ENCODE measurements around the gene ABLIM2. TPM values are rescaled to one million over a fixed set of nuclear protein-coding genes. Genes with fewer than 3 reads are reported as not detected.

Gene ABLIM2
- total RNA-seq, 1 experiment from 2014 or later, result 6.1 TPM

DNA sequence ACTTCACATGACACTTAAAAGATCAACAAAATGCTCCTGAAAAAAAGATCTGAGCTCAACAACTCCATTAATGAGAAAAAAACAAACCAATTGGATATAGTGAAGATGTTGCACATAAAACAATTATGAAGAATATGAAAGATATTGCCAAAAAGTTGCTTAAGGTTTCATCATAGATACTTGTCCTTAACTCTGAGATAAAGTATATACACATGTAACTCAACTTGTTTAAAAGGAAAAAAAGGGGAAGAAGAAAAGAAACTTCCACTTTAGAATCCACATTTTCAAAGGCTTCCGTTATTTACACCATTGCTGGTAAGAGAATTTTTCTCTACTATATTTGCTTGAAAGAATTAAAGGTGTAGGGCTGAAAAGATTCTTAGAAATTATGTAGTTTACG, 221.6 kb downstream of the ABLIM2 start:
- no peak for TF ChIP-seq YY1 (IDR thresholded peaks at IDR 0.05; ENCODE audit: extremely low read depth, insufficient replicate concordance, low read depth, low read length)
- CTCF ChIA-PET, result interaction anchor here (1.4 kb wide), 2 partner anchors 10 to 21 kb away, joined by 3 to 4 read pairs; no protein-coding TSS in a partner anchor
- no peak overlapping the region for H3K4me2 ChIP-seq (ENCODE audit: low read length)
- DNase-seq (ENCODE audit: low read depth, low spot score) (no peak), ATAC-seq (no peak)
- H3K79me2 ChIP-seq (ENCODE audit: insufficient read depth, low read length), result peaks cover 40% of the 10 kb centered on the region
- H3K36me3 ChIP-seq (ENCODE audit: control insufficient read depth in 1 of 2, insufficient read depth in 2 of 2, low read length in 2 of 2), result no peaks in the 10 kb centered on the region
- no peaks in the 10 kb centered on the region for H3K27me3 ChIP-seq (ENCODE audit: insufficient read depth, low read length)
- no peak overlapping the region for H3K4me3 ChIP-seq (replicated peaks in 1 of 2; ENCODE audit: low read depth in 1 of 2, low read length in 2 of 2)
- POLR2A ChIA-PET, result no interaction called here
- H3K9me2 ChIP-seq (ENCODE audit: insufficient read depth), result no peaks in the 10 kb centered on the region
- H3K4me1 ChIP-seq (ENCODE audit: control insufficient read depth in 1 of 2, insufficient read depth in 2 of 2, low read length in 2 of 2), result peaks cover 21 to 35% of the 10 kb centered on the region in 2 experiments
- H4K20me1 ChIP-seq (ENCODE audit: insufficient read depth), result no peaks in the 10 kb centered on the region
- no TSS peak for BruUV-seq (replicated peaks)
- no peak overlapping the region for H3K9ac ChIP-seq (ENCODE audit: low read length)
- RAD21 ChIA-PET (ENCODE audit: low non-redundant PET in 1 of 2, low total read pairs in 2 of 2, uncharacterized antibody in 2 of 2, unreplicated experiment in 2 of 2), result no interaction called here
- no peaks in the 10 kb centered on the region for H3K9me3 ChIP-seq (ENCODE audit: control insufficient read depth in 1 of 2, insufficient read depth in 1 of 2, low read depth in 1 of 2, low read length in 2 of 2)
- intact Hi-C loops (cut with micrococcal nuclease), result no loop called here
- H3K27ac ChIP-seq (ENCODE audit: low read depth, low read length), result no peak overlapping the region
- H2AFZ ChIP-seq (ENCODE audit: low read depth, low read length, poor library complexity, severe bottlenecking), result no peak overlapping the region

DNA sequence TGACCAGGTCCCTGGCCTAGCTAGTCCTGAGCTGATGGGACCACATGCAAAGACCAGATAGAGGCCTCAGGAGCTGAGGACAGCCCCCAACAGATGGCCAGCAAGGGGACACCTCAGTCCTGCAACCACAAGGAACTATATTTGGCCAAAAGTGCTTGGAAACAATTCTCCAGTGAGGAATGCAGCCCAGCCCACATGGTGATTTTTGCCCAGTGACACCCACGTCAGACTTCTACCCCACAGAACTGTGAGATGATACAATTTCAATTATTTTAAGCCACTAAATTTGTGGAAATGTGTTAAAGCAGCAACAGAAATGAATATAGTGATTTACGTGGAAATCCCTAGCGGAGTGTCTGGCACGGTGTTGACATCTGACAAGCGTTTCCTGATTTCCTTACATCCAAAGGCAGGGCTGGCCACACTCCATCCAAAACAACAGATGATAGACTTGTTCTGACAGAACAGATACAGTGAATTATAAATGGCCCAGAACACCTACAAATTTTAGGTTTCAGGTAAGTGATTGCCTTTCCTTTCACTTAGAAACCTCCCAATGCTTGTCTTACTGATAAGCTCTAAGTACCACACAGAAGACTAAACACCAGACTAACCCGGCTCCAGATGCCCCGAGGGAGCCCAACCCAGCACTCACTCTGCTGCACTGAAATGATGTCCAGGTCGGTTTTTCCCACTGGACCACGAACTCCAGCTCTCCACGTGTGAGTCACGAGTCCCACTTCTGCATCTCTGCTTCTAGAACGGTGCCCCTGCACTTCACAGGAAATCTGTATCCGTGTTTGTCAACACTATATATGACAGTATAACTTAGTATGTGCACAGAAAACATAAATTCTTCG, 224.7 kb downstream of the ABLIM2 start:
- intact Hi-C loops (cut with micrococcal nuclease), result no loop called here
- Histone ChIP-seq H3K27me3 (ENCODE audit: insufficient read depth, low read length) (no peaks in the 10 kb centered on the region), H4K20me1 (ENCODE audit: insufficient read depth) (no peaks in the 10 kb centered on the region), H3K9ac (ENCODE audit: low read length) (no peak overlapping the region), H3K4me2 (ENCODE audit: low read length) (no peak overlapping the region), H3K79me2 (ENCODE audit: insufficient read depth, low read length) (peaks cover 45% of the 10 kb centered on the region), H2AFZ (ENCODE audit: low read depth, low read length, poor library complexity, severe bottlenecking) (no peak overlapping the region), H3K27ac (ENCODE audit: low read depth, low read length) (no peak overlapping the region), H3K4me3 (replicated peaks in 1 of 2; ENCODE audit: low read depth in 1 of 2, low read length in 2 of 2) (no peak overlapping the region), H3K9me3 (ENCODE audit: control insufficient read depth in 1 of 2, insufficient read depth in 1 of 2, low read depth in 1 of 2, low read length in 2 of 2) (no peaks in the 10 kb centered on the region), H3K36me3 (ENCODE audit: control insufficient read depth in 1 of 2, insufficient read depth in 2 of 2, low read length in 2 of 2) (no peaks in the 10 kb centered on the region), H3K9me2 (ENCODE audit: insufficient read depth) (no peaks in the 10 kb centered on the region), H3K4me1 (ENCODE audit: control insufficient read depth in 1 of 2, insufficient read depth in 2 of 2, low read length in 2 of 2) (peaks cover 22 to 38% of the 10 kb centered on the region in 2 experiments)
- DNase-seq (ENCODE audit: low read depth, low spot score) (no peak), ATAC-seq (no peak)
- TF ChIP-seq RAD21 (IDR thresholded peaks at IDR 0.05; ENCODE audit: low read depth) (no peak), CEBPB (IDR thresholded peaks at IDR 0.05; ENCODE audit: low read depth) (no peak), EZH2phosphoT487 (IDR thresholded peaks at IDR 0.05; ENCODE audit: borderline replicate concordance) (no peak), ZFX (IDR thresholded peaks at IDR 0.05) (no peak), FOSL1 (IDR thresholded peaks at IDR 0.05; ENCODE audit: low read depth) (no peak), ZNF274 (IDR thresholded peaks at IDR 0.05; ENCODE audit: low read depth, low read length) (no peak), SP1 (IDR thresholded peaks at IDR 0.05; ENCODE audit: low read depth) (no peak), EZH2 (IDR thresholded peaks at IDR 0.05) (no peak), EGR1 (IDR thresholded peaks at IDR 0.05; ENCODE audit: low read depth) (no peak), POLR2AphosphoS5 (IDR thresholded peaks at IDR 0.05; ENCODE audit: low read depth, low read length) (no peak), TCF7L2 (IDR thresholded peaks at IDR 0.05; ENCODE audit: borderline replicate concordance, extremely low read depth, insufficient read depth, insufficient read length) (no peak), ELF1 (IDR thresholded peaks at IDR 0.05; ENCODE audit: borderline replicate concordance, low read depth) (no peak), YY1 (IDR thresholded peaks at IDR 0.05; ENCODE audit: extremely low read depth, insufficient replicate concordance, low read depth, low read length) (no peak)
- TF ChIP-seq, protein P1, sequence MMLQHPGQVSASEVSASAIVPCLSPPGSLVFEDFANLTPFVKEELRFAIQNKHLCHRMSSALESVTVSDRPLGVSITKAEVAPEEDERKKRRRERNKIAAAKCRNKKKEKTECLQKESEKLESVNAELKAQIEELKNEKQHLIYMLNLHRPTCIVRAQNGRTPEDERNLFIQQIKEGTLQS (IDR thresholded peaks at IDR 0.05), result no peak
- TF ChIP-seq, protein P2, sequence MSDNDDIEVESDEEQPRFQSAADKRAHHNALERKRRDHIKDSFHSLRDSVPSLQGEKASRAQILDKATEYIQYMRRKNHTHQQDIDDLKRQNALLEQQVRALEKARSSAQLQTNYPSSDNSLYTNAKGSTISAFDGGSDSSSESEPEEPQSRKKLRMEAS (IDR thresholded peaks at IDR 0.05), result no peak
- ChIA-PET POLR2A (no interaction called here), CTCF (no interaction called here), RAD21 (ENCODE audit: low non-redundant PET in 1 of 2, low total read pairs in 2 of 2, uncharacterized antibody in 2 of 2, unreplicated experiment in 2 of 2) (no interaction called here)
- BruUV-seq (replicated peaks), result no TSS peak
